HFFc6 (cell line): Measurements from ENCODE around the gene PDZRN3. TPM values are rescaled to one million over a fixed set of nuclear protein-coding genes. Genes with fewer than 3 reads are reported as not detected.
A peak's percentile ranks its signal among the peaks of the same experiment; 100 is the strongest.

Experiments used
- DNase-seq: peaks from one replicate; pipeline ENCODE4 v3.0.0-alpha.2; 2018
- H3K27ac Mint-ChIP-seq: 2 replicates; pipeline ENCODE4 v1.8.0; 2020; ENCODE audit warnings: mild to moderate bottlenecking, mixed read lengths
- H3K27me3 Mint-ChIP-seq: 2 replicates; pipeline ENCODE4 v1.8.0; 2021; ENCODE audit warnings: mild to moderate bottlenecking, moderate library complexity, mixed read lengths; ENCODE audit not compliant: insufficient read depth
- H3K36me3 Mint-ChIP-seq: 2 replicates; pipeline ENCODE4 v1.8.0; 2021; ENCODE audit warnings: low read depth, mixed read lengths
- H3K4me1 Mint-ChIP-seq: 2 replicates; pipeline ENCODE4 v1.8.0; 2020; ENCODE audit warnings: low read depth, mixed read lengths
- H3K4me3 Mint-ChIP-seq: 2 replicates; pipeline ENCODE4 v1.8.0; 2020; ENCODE audit warnings: mild to moderate bottlenecking, moderate library complexity, mixed read lengths
- H3K9me3 Mint-ChIP-seq: 2 replicates; pipeline ENCODE4 v1.8.0; 2020; ENCODE audit warnings: mild to moderate bottlenecking, mixed read lengths
- total RNA-seq, 6 experiments: library from RNA; stranded (reverse); fragmentation: NEBNext Ultra II Directional; extraction: Animal tissue kit (Norgen Biotek cat#: 25700); gene quantifications; 2 replicates in 1 of 6; 3 replicates in 5 of 6; pipeline ENCODE4 v1.2.3, GENCODE V29; 2021
- TF ChIP-seq, protein P1 (sequence below): fragments of 200-600 bp; sonication (generic); IDR thresholded peaks from 2 replicates; pipeline ENCODE4 v1.5.0; 2021; ENCODE audit warnings: antibody characterized with exemption, mild to moderate bottlenecking

Gene PDZRN3
- total RNA-seq, 6 experiments from 2014 or later: 15.1 to 18.5 (median 16.7) TPM

DNA sequence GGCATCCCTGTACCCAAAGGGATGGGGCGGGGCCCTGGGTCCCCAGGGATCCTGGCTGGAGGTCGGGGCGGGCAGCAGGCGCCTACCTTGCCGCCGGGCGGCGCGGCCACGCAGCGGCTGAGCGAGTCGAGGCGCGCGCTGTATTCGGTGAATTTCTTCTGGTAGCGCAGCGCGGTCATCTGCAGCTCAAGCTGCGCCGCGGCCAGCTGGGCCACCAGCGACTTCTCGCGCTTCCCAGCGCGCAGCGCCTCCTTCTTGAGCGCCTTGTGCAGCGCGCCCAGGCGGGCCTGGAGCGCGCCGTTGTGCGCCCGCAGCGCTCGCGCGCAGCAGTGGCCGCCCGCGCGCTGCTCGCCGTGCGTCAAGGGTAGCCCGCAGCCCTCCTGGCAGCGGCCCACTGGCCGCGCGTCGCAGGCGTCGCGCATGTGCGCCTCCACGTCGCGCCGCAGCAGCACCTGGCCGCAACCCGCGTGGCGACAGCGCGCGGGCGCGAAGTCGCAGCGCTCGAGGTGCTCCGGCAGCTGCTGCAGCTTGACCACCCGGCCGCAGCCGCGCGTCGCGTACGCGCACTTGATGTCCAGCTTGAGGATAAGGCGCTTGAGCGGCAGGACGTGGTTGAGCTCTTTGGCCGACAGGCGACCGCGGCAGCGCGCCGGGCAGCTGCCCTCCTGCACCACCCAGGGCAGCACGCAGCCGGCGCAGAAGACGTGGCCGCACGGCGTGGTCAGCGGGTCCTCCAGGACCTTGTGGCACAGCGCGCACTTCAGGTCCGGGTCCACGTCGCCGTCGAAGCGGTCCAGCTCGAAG, 522 bp downstream of the PDZRN3 start:
- Mint-ChIP-seq H3K4me1 (peaks cover 70% of the 10 kb centered on the region), H3K4me3 (peak overlapping the region; percentile 97), H3K27ac (peak overlapping the region; percentile 83), H3K9me3 (no peaks in the 10 kb centered on the region), H3K27me3 (no peaks in the 10 kb centered on the region), H3K36me3 (peaks cover 10% of the 10 kb centered on the region)
- DNase-seq: peak; percentile 70
- TF ChIP-seq, protein P1, sequence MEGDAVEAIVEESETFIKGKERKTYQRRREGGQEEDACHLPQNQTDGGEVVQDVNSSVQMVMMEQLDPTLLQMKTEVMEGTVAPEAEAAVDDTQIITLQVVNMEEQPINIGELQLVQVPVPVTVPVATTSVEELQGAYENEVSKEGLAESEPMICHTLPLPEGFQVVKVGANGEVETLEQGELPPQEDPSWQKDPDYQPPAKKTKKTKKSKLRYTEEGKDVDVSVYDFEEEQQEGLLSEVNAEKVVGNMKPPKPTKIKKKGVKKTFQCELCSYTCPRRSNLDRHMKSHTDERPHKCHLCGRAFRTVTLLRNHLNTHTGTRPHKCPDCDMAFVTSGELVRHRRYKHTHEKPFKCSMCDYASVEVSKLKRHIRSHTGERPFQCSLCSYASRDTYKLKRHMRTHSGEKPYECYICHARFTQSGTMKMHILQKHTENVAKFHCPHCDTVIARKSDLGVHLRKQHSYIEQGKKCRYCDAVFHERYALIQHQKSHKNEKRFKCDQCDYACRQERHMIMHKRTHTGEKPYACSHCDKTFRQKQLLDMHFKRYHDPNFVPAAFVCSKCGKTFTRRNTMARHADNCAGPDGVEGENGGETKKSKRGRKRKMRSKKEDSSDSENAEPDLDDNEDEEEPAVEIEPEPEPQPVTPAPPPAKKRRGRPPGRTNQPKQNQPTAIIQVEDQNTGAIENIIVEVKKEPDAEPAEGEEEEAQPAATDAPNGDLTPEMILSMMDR: peak; percentile 66

DNA sequence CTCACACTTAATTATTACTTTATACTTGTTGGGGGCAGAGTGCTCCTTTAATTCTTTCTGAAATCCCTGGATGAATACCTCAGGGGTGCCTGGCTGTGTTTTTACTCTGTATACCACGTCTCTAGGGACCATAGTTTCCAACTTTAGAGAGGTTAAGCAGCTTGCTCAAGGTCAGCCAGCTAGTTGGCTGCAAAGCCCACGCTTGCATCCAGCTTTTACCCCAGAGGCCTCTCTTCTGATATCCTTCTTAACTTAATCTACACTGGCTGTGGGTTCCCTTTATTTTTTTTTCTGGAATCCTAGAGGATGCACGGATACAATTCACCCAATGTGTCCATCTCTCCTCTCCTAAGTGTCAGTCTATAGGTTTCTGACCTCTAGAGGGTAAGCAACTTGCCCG, 1.4 kb downstream of the PDZRN3 start:
- no peaks in the 10 kb centered on the region for H3K9me3 Mint-ChIP-seq
- peaks cover 11% of the 10 kb centered on the region for H3K36me3 Mint-ChIP-seq
- peak overlapping the region; percentile 54; the same call in 1 of the 2 replicates for H3K27ac Mint-ChIP-seq
- no peaks in the 10 kb centered on the region for H3K27me3 Mint-ChIP-seq
- peaks cover 78% of the 10 kb centered on the region for H3K4me1 Mint-ChIP-seq
- no peak for DNase-seq
- TF ChIP-seq, protein P1: no peak
- H3K4me3 Mint-ChIP-seq: peak overlapping the region; percentile 93

DNA sequence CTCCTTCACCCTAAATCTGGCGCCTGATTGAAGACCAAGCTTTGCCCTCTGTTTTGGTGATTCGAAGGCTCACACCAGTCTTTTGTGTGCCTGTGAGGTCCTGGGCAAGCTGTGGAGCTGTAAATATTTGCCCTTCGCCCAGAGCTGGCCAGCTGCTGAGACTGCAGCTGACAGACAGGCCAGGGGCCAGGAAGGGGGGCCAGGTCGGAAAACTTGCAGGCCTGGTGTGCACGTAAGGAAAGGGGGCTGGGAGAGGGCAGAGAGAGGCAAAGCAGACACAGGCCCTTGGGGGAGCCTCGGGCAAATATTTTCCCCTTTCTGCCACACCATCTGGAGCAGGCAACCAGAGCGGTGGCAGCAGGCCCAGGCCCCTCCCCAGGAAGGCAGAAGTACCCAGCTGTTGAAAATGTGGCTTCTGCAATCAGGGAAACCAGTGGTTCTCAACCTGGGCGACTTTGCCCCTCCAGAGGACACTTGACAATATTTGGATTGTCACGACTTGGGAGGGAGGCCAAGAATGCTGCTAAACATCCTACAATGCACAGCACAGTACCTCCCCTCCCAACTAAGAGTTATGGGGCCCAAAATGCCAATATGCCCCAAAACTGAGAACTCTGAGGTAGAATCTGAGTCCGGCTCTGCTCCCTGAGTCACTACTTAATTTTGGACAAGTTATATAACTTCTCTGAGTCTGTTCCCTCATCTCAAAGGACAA, 2.5 kb downstream of the PDZRN3 start:
- peak overlapping the region; percentile 93 for H3K4me3 Mint-ChIP-seq
- DNase-seq: peak; percentile 17
- H3K27ac Mint-ChIP-seq: peak overlapping the region; percentile 69

DNA sequence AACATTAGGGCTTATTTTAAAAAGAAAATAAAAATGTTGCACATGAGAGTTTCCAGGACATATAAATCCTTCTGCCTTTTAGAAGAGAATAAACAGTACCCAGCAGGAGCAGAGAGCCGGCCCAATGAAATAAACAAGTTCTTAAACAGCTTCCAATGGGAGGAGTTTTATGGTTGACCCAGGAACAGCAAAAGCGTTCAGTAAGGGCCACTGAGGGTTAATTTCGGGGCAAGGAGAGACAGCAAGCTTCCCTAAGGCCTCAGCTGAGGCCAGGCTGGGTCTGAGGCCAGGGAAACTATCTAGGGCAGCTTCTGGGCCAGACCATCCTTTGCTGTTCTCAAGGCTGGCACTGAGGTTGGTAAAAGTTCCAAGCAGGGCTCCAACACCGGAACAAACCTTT, 3.4 kb downstream of the PDZRN3 start:
- no peak for DNase-seq
- Mint-ChIP-seq H3K36me3 (peaks cover 11% of the 10 kb centered on the region), H3K27me3 (no peaks in the 10 kb centered on the region), H3K4me1 (peaks cover 68% of the 10 kb centered on the region), H3K4me3 (peak overlapping the region; percentile 93), H3K27ac (peak overlapping the region; percentile 69), H3K9me3 (no peaks in the 10 kb centered on the region)
- TF ChIP-seq, protein P1: no peak

More for the DNA sequence above, 2.5 kb downstream of the PDZRN3 start:
- TF ChIP-seq, protein P1: no peak
- Mint-ChIP-seq H3K9me3 (no peaks in the 10 kb centered on the region), H3K27me3 (no peaks in the 10 kb centered on the region), H3K36me3 (peaks cover 11% of the 10 kb centered on the region), H3K4me1 (peaks cover 77% of the 10 kb centered on the region)

DNA sequence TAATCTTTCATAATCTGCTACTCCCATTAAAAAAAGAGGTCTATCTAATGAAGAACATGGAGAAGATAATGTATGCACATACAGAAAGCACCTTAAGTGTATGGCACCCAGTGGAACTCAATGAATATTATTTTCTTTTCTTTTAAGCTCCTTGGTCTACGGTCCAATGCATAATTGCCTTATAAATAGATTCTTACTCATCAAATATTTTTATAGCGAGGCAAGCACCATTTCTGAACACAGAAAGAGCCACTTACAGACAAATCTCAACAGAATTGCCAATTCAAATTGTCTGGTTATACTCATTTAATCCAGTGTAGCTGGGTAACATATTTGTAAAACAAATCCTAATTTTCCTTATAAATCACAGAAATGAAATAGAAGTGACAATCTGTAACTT, 6.3 kb downstream of the PDZRN3 start:
- TF ChIP-seq, protein P1: no peak
- Mint-ChIP-seq H3K27me3 (no peaks in the 10 kb centered on the region), H3K4me1 (peaks cover 65% of the 10 kb centered on the region), H3K9me3 (no peaks in the 10 kb centered on the region), H3K4me3 (no peak overlapping the region), H3K27ac (no peak overlapping the region), H3K36me3 (peaks cover 15% of the 10 kb centered on the region)
- no peak for DNase-seq
